ENCODE data around the gene DEFB131B.
"Not testable (repeated sequence)": the region's sequence is repeated elsewhere in the genome, so short reads cannot be mapped to it uniquely, and the experiment has no call there.

DNA sequence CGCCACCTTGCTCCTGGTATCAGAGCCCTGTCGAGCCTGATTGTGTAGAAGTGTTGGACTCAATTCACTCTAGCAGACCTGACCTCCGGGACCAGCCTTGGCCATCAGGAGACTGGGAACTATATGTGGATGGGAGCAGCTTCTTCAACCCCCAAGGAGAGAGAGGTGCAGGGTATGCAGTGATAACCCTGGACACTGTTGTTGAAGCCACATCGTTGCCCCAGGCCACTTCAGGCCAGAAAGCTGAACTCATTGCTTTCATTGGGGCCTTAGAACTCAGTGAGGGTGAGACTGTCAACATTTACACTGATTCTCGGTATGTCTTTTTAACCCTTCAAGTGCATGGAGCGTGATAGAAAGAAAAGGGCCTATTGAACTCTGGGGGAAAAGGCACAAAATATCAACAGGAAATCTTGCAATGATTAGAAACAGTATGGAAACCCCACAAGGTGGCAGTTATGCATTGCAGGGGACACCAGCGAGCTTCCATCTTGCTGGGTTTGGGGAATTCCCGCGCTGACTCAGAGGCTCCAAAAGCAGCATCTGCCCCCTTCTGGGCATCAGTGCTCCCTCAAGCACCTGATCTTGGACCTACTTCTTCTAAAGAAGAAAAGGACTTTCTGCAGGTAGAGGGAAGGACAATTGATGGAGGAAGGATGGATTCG, 33.2 kb downstream of the DEFB131B start:
- TF ChIP-seq EZH2 (IDR thresholded peaks at IDR 0.05) = not testable (repeated sequence)
- TF ChIP-seq, protein P1, sequence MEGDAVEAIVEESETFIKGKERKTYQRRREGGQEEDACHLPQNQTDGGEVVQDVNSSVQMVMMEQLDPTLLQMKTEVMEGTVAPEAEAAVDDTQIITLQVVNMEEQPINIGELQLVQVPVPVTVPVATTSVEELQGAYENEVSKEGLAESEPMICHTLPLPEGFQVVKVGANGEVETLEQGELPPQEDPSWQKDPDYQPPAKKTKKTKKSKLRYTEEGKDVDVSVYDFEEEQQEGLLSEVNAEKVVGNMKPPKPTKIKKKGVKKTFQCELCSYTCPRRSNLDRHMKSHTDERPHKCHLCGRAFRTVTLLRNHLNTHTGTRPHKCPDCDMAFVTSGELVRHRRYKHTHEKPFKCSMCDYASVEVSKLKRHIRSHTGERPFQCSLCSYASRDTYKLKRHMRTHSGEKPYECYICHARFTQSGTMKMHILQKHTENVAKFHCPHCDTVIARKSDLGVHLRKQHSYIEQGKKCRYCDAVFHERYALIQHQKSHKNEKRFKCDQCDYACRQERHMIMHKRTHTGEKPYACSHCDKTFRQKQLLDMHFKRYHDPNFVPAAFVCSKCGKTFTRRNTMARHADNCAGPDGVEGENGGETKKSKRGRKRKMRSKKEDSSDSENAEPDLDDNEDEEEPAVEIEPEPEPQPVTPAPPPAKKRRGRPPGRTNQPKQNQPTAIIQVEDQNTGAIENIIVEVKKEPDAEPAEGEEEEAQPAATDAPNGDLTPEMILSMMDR (IDR thresholded peaks at IDR 0.05) = peak; percentile 16

Data from neural progenitor cell (in vitro differentiated cells).